PC-9 (cell line): ENCODE results near the gene ACHE. TPM values are rescaled to one million over a fixed set of nuclear protein-coding genes. Genes with fewer than 3 reads are reported as not detected.

Source experiments
- BruUV-seq: library from RNA; stranded (reverse); fragments of 400-500 nt; replicated peaks from 2 replicates; lab custom pipeline; 2021; lab: Mats Ljungman, UMichigan
- CTCF ChIA-PET: fragments of 300-600 bp; sonication (Branson Sonifier 250); formaldehyde crosslinking; loops from one replicate; lab custom pipeline; 2022; ENCODE audit warnings: antibody characterized with exemption; lab: Charles Lee
- POLR2A ChIA-PET: fragments of 300-600 bp; sonication (Branson Sonifier 250); formaldehyde crosslinking; loops from one replicate; lab custom pipeline; 2022; ENCODE audit warnings: antibody characterized with exemption; ENCODE audit not compliant: unreplicated experiment; lab: Charles Lee
- DNase-seq, 2 experiments: peaks; one replicate each; pipeline versions ENCODE4 v3.0.0 to v3.0.0-alpha.2; 2015 to 2022; ENCODE audit warnings: mixed read lengths in 1 of 2
- H2AFZ ChIP-seq: fragments of 200-600 bp; sonication (generic); 2 replicates; pipeline ENCODE4 v1.8.1; 2017; ENCODE audit warnings: antibody characterized with exemption
- H3F3A ChIP-seq: fragments of 200-600 bp; sonication (generic); 2 replicates; pipeline ENCODE4 v1.8.1; 2017; ENCODE audit warnings: antibody characterized with exemption, mild to moderate bottlenecking, low read depth; ENCODE audit not compliant: insufficient read depth
- H3K27ac ChIP-seq: fragments of 200-600 bp; sonication (generic); 2 replicates; pipeline ENCODE4 v1.6.1; 2016; ENCODE audit warnings: mixed run types
- H3K27me3 ChIP-seq: fragments of 200-600 bp; sonication (generic); 2 replicates; pipeline ENCODE4 v1.6.1; 2016; ENCODE audit warnings: low read depth, mixed run types; ENCODE audit not compliant: insufficient read depth
- H3K36me3 ChIP-seq: fragments of 200-600 bp; sonication (generic); 2 replicates; pipeline ENCODE4 v1.6.1; 2016; ENCODE audit warnings: low read depth, mixed run types
- H3K4me1 ChIP-seq: fragments of 200-600 bp; sonication (generic); replicated peaks from 2 replicates; pipeline ENCODE4 v1.6.1; 2016; ENCODE audit warnings: mixed run types; ENCODE audit not compliant: insufficient read depth
- H3K4me2 ChIP-seq: fragments of 200-600 bp; sonication (generic); 2 replicates; pipeline ENCODE4 v1.6.1; 2017; ENCODE audit warnings: mixed run types
- H3K4me3 ChIP-seq: fragments of 200-600 bp; sonication (generic); 2 replicates; pipeline ENCODE4 v1.6.1; 2016; ENCODE audit warnings: mixed run types
- H3K79me2 ChIP-seq: fragments of 200-600 bp; sonication (generic); 2 replicates; pipeline ENCODE4 v1.6.1; 2017; ENCODE audit warnings: low read depth, mixed run types
- H3K9me2 ChIP-seq: fragments of 200-600 bp; sonication (generic); 2 replicates; pipeline ENCODE4 v1.8.1; 2017; ENCODE audit warnings: mild to moderate bottlenecking; ENCODE audit not compliant: insufficient read depth
- H3K9me3 ChIP-seq: fragments of 200-600 bp; sonication (generic); 2 replicates; pipeline ENCODE4 v1.8.1; 2016; ENCODE audit warnings: low read depth; ENCODE audit not compliant: insufficient read depth
- H4K20me1 ChIP-seq: fragments of 200-600 bp; sonication (generic); 2 replicates; pipeline ENCODE4 v1.8.1; 2017; ENCODE audit not compliant: insufficient read depth
- CTCF ChIP-seq: fragments of 200-600 bp; sonication (generic); conservative IDR thresholded peaks from 2 replicates; pipeline ENCODE4 v1.6.1; 2017; ENCODE audit warnings: mixed run types, antibody characterized with exemption, mild to moderate bottlenecking, moderate library complexity
- EZH2 ChIP-seq: fragments of 200-600 bp; sonication (generic); IDR thresholded peaks from 2 replicates; pipeline ENCODE4 v1.8.0; 2017; ENCODE audit warnings: antibody characterized with exemption, low read depth
- intact Hi-C: fragments of 100-400 bp; cut with micrococcal nuclease; formaldehyde crosslinking; loops from one replicate; pipeline ENCODE4 v1.10.0; 2022; ENCODE audit not compliant: unreplicated experiment
- total RNA-seq: library from RNA; stranded (reverse); gene quantifications from 2 replicates; pipeline ENCODE4 v1.2.3, GENCODE V29; 2021

Gene ACHE
- total RNA-seq, 1 experiment from 2014 or later = 0.35 TPM

DNA sequence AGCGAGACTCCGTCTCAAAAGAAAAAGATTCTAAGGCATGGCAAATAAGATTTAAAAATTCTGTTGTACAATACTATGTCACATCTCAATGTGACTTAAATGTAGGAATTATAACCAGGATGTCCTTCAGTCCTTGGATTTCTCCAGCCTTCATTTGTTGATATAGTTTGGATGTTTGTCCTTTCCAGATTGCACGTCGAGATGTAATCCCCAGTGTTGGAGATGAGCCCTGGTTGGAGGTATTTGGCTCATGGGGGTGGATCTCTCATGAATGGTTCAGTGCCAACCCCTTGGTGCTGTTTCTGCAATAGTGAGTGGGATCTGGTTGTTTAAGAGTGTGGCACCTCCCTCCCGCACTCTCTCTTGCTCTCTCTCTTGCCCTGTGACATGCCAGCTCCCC is 12.8 kb upstream of the ACHE start:
- BruUV-seq = no TSS peak
- Histone ChIP-seq H3K4me2 (no peak overlapping the region), H3K9me3 (no peaks in the 10 kb centered on the region), H3K4me3 (no peak overlapping the region), H2AFZ (no peak overlapping the region), H3K9me2 (no peaks in the 10 kb centered on the region), H4K20me1 (no peaks in the 10 kb centered on the region), H3K79me2 (no peaks in the 10 kb centered on the region), H3K27me3 (no peaks in the 10 kb centered on the region), H3K27ac (no peak overlapping the region), H3K4me1 (no peaks in the 10 kb centered on the region), H3K36me3 (no peaks in the 10 kb centered on the region), H3F3A (no peaks in the 10 kb centered on the region)
- CTCF ChIA-PET = interaction anchor here (0.6 kb wide), 1 partner anchor 236 kb away, joined by 11 read pairs; no protein-coding TSS in a partner anchor
- no peak for TF ChIP-seq CTCF
- no peak for TF ChIP-seq EZH2
- intact Hi-C loops = no loop called here
- POLR2A ChIA-PET = no interaction called here
- DNase-seq = no peak

- Histone ChIP-seq H3K4me1 (no peaks in the 10 kb centered on the region), H3K9me2 (no peaks in the 10 kb centered on the region), H2AFZ (no peak overlapping the region), H3K9me3 (no peaks in the 10 kb centered on the region), H3K36me3 (no peaks in the 10 kb centered on the region), H3F3A (no peaks in the 10 kb centered on the region), H3K79me2 (no peaks in the 10 kb centered on the region), H3K27me3 (no peaks in the 10 kb centered on the region), H4K20me1 (no peaks in the 10 kb centered on the region), H3K4me2 (no peak overlapping the region), H3K27ac (no peak overlapping the region), H3K4me3 (no peak overlapping the region)
- no peak for DNase-seq
- TF ChIP-seq CTCF = no peak
- ChIA-PET POLR2A (interaction anchor here (0.6 to 0.7 kb wide), 3 partner anchors 37 to 579 kb away, joined by 3 to 15 read pairs (median 4); no protein-coding TSS in a partner anchor), CTCF (no interaction called here)
- BruUV-seq = no TSS peak
- intact Hi-C loops = no loop called here
Observed at GRCh38 chr7:100902638-100903037, 7.0 kb upstream of the ACHE start.

DNA sequence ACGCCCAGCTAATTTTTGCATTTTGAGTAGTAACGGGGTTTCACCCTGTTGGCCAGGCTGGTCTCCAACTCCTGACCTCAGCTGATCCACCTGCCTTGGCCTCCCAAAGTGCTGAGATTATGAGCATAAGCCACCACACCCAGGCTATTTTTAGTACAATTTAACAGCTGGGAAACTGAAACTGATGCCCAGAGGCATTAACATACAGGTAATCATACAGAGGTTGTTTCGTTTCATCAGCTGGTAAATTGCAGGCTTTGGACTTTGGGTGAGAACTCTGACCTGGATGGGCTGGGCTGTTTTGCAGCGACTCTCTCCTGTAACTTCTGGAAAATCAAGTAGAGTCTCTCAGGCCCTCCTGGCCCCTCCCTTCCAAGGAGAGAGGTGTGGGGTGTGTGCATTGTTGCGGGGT is 6.2 kb upstream of the ACHE start:
- no peak overlapping the region for H3K4me3 ChIP-seq
- H3K4me1 ChIP-seq = no peaks in the 10 kb centered on the region
- ChIA-PET CTCF (interaction anchor here (0.6 kb wide), 1 partner anchor 494 kb away, joined by 3 read pairs; no protein-coding TSS in a partner anchor), POLR2A (interaction anchor here (0.6 kb wide), 1 partner anchor 38 kb away, joined by 4 read pairs; no protein-coding TSS in a partner anchor)
- H3K79me2 ChIP-seq = no peaks in the 10 kb centered on the region
- no peak overlapping the region for H2AFZ ChIP-seq
- intact Hi-C loops = no loop called here
- no peak overlapping the region for H3K27ac ChIP-seq
- H3K9me2 ChIP-seq = no peaks in the 10 kb centered on the region
- H3K36me3 ChIP-seq = no peaks in the 10 kb centered on the region
- BruUV-seq = no TSS peak
- no peaks in the 10 kb centered on the region for H3K27me3 ChIP-seq
- no peaks in the 10 kb centered on the region for H4K20me1 ChIP-seq
- no peak for DNase-seq
- H3K4me2 ChIP-seq = no peak overlapping the region
- H3K9me3 ChIP-seq = no peaks in the 10 kb centered on the region
- TF ChIP-seq EZH2 (no peak), CTCF (no peak)
- no peaks in the 10 kb centered on the region for H3F3A ChIP-seq
